IPS-18a (cell line): Measurements from ENCODE around the gene MAN1A2.

Source experiments
- H3K27ac ChIP-seq: one replicate; pipeline ENCODE4 v1.5.1; 2013; ENCODE audit warnings: low read length
- H3K27me3 ChIP-seq: one replicate; pipeline ENCODE4 v1.6.1; 2013; ENCODE audit warnings: mild to moderate bottlenecking, low read length; ENCODE audit not compliant: control insufficient read depth, insufficient read depth
- H3K36me3 ChIP-seq: one replicate; pipeline ENCODE4 v1.6.1; 2013; ENCODE audit warnings: low read depth, low read length; ENCODE audit not compliant: control insufficient read depth
- H3K4me1 ChIP-seq: one replicate; pipeline ENCODE4 v1.6.1; 2013; ENCODE audit warnings: low read depth, low read length; ENCODE audit not compliant: control insufficient read depth
- H3K4me3 ChIP-seq: one replicate; pipeline ENCODE4 v1.5.1; 2013; ENCODE audit warnings: low read length
- H3K9ac ChIP-seq: one replicate; pipeline ENCODE4 v1.6.1; 2013; ENCODE audit warnings: mild to moderate bottlenecking, low read length, moderate library complexity
- H3K9me3 ChIP-seq: one replicate; pipeline ENCODE4 v1.6.1; 2013; ENCODE audit warnings: low read depth, low read length; ENCODE audit not compliant: control insufficient read depth

Gene MAN1A2

DNA sequence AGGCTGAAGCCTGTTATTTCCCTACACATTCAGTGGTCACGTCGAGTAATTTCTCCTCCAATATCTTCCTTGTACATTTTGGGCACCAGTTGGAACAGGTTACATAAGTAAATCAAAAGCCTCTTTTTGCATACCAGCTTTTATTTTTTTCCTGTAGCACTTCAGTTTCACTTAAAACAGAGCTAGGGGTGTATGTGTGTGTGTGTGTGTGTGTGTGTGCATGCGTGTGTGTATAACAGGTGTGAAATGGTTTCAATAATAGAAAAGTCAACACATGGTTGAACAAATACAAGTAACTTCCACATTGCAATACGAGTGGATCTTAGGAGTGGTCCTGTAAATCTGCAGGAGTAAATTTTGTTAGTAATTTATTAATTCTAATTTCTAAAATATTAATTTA, 3.0 kb upstream of the MAN1A2 start:
- Histone ChIP-seq H3K9ac (no peak overlapping the region), H3K4me3 (no peak overlapping the region), H3K9me3 (no peaks in the 10 kb centered on the region), H3K27me3 (peaks cover 32% of the 10 kb centered on the region), H3K4me1 (peaks cover 18% of the 10 kb centered on the region), H3K36me3 (no peaks in the 10 kb centered on the region), H3K27ac (no peak overlapping the region)

DNA sequence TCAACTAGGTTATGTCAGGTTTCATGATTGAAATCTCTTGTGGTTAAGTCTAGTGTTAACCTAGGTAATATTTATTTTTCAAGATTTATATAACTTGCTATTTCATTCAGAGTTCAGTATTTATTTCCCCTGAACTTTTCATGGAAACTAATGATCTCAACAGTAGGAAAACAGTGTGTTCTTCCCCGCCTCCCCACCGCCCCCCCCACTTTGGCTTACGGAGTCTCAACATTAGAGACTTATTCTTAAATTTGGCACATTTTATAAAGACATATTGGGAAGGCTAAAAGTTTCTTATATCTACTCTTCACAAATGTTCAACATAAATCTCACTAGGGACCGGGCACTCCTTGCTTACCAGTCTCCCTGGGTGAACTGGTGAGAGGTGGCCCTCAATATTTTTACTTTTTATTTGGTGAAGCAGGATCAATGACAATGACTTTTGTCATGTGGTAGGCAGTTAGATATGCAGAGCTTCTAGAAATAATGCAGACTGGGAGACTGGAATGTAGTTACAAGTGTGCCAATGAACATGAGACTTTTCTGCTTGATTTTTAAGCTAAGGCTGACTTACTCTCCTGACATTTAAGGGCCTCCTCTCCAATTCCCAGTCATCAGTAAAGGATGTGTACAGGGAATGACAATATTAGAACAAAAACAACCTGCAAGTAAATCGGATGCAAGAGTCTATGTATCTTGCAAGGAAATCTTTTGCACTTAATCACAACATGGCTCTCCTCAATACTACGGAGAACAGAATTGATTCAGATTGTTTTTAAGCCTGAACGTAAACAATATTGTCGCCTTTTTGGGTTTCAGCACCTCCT, 1.7 kb upstream of the MAN1A2 start:
- Histone ChIP-seq H3K4me1 (peaks cover 25% of the 10 kb centered on the region), H3K9me3 (no peaks in the 10 kb centered on the region), H3K27me3 (peaks cover 32% of the 10 kb centered on the region), H3K27ac (no peak overlapping the region), H3K9ac (peak overlapping the region; percentile 78), H3K36me3 (no peaks in the 10 kb centered on the region), H3K4me3 (peak overlapping the region; percentile 86)

DNA sequence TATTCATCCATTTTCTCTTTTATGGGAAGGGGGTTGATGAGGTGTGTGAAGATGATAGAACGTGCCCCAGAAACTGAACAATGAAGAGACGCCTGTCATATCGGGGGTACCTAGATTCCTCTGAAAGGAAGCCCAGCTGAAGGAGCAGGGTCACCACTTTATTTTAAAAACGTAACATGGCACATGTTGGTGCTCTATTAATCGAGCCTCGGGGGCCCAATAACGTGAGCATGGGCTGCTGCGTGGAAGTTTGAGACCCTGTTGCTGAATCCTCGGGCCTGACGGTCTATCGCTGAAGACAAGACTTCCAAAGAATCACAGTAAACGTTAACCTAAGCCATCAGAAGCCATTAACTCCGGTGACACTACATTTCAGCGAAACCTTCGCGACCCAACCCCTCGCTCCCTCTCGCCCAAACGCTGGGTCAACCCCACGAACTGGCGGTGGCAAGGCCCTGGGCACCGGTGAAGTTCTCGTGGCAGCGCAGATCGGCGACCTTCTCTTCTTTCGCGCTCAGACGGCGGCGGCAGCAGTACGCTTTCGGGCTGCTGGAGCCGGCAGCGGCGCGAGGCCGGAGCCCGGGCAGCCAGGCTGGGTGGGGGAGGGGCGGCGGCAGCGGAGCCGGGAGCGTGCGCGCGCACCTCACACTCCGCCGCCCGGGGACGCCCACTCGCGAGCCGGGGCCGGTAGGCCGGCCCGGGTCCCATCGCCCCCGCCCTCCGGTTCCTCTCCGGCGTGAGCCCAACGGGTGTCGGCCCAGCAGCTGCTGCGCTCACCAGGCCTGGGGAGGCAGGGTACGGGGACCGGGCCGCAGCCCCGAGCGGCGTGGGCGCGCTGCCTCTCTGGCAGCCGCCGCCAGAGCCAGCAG, 838 bp upstream of the MAN1A2 start:
- Histone ChIP-seq H3K36me3 (no peaks in the 10 kb centered on the region), H3K4me1 (peaks cover 29% of the 10 kb centered on the region), H3K27ac (no peak overlapping the region), H3K9ac (peak overlapping the region; percentile 78), H3K4me3 (peak overlapping the region; percentile 86), H3K27me3 (peaks cover 32% of the 10 kb centered on the region), H3K9me3 (no peaks in the 10 kb centered on the region)

- Histone ChIP-seq H3K36me3 (no peaks in the 10 kb centered on the region), H3K4me1 (peaks cover 31% of the 10 kb centered on the region), H3K9ac (peak overlapping the region; percentile 78), H3K4me3 (peak overlapping the region; percentile 86), H3K27me3 (peaks cover 32% of the 10 kb centered on the region), H3K27ac (no peak overlapping the region), H3K9me3 (no peaks in the 10 kb centered on the region)
Observed at GRCh38 chr1:117368116-117369108, 1.2 kb downstream of the MAN1A2 start.

DNA sequence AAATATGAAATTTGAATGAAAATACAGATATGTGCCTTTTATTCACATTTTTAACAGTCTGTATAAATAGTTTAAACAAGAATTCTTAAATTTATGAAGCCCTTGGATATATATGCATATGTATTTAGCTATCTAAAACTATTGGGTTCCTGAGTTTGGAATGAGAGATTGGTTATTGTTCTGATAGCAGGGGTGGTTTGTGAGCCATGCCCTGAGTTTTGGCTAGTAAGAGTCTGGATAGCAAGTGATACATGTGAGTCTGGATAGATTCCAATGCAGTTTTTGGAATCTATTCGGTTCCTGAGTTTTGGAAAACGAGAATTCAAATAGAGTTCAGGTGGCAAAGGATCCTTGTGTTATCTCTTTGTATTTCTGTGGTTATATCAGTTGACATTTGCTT, 2.8 kb downstream of the MAN1A2 start:
- H3K27ac ChIP-seq: no peak overlapping the region
- H3K36me3 ChIP-seq: no peaks in the 10 kb centered on the region
- peak overlapping the region; percentile 86 for H3K4me3 ChIP-seq
- H3K4me1 ChIP-seq: peaks cover 31% of the 10 kb centered on the region
- H3K9ac ChIP-seq: no peak overlapping the region
- H3K9me3 ChIP-seq: no peaks in the 10 kb centered on the region
- peaks cover 31% of the 10 kb centered on the region for H3K27me3 ChIP-seq

- Histone ChIP-seq H3K27me3 (peaks cover 26% of the 10 kb centered on the region), H3K27ac (no peak overlapping the region), H3K9ac (no peak overlapping the region), H3K36me3 (no peaks in the 10 kb centered on the region), H3K4me1 (peaks cover 28% of the 10 kb centered on the region), H3K9me3 (no peaks in the 10 kb centered on the region), H3K4me3 (peak overlapping the region; percentile 86)
Observed at GRCh38 chr1:117370509-117370908, 3.3 kb downstream of the MAN1A2 start.

DNA sequence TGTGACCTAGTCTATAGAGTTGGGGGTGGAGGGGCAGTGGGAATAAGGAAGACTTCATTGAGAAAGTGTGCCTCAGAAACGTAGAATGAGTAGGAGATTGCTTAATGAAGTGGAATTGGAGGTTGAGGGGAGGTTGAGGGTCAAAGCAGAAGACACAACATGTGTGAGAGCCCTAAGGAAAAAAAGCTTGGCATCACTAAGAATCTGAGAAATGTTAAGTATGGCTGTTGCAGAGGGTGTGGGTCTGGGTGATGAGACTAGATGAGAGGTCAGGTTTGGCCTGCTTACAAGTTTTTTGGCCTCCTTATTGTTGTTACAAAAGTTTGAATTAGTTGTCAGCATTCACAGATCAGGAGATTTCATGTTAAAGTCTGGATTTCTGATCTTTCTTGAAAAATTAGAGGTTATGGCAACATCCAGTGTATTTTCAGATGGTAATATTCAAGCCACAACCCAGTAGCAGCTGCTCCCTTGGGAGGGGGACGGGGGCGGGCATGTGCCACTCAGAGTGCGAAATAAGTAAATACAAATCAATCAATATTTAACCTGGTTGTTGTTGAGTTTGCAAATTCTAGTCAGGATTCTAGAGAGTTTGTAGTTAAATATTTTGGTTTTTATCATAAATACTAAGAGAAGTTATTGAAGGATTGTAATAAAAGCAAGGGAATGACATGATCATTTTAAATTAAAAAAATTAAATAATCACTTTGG, 4.3 kb downstream of the MAN1A2 start:
- Histone ChIP-seq H3K27ac (no peak overlapping the region), H3K4me1 (peaks cover 22% of the 10 kb centered on the region), H3K4me3 (no peak overlapping the region), H3K9me3 (no peaks in the 10 kb centered on the region), H3K9ac (no peak overlapping the region), H3K36me3 (no peaks in the 10 kb centered on the region), H3K27me3 (peaks cover 18% of the 10 kb centered on the region)

GRCh38 chr1:117372863-117373412, 5.7 kb downstream of the MAN1A2 start:
- Histone ChIP-seq H3K27me3 (peaks cover 12% of the 10 kb centered on the region), H3K9ac (no peak overlapping the region), H3K4me1 (peaks cover 22% of the 10 kb centered on the region), H3K36me3 (no peaks in the 10 kb centered on the region), H3K27ac (no peak overlapping the region), H3K9me3 (no peaks in the 10 kb centered on the region), H3K4me3 (no peak overlapping the region)

- H3K9ac ChIP-seq: no peak overlapping the region
- H3K27ac ChIP-seq: no peak overlapping the region
Observed at GRCh38 chr1:117373932-117374331, 6.7 kb downstream of the MAN1A2 start.

DNA sequence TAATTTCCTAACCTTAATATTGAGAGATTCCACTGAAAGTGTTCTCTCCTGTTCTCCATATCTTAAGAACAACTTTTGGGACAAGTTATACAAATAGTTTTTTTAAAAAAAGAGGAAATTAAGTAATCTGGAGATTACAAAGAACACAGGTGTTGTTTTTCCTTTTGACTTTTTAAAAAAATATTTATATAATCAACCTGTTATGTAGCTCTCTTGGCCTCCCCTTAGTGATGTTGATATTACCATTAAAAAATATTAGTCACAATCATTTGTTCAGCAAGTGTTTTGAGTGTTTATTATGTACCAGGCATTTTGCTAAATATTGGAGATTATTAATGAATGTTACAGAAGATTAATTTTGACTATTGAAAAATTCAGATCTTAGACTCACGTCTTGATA, 8.1 kb downstream of the MAN1A2 start:
- no peaks in the 10 kb centered on the region for H3K9me3 ChIP-seq
- no peaks in the 10 kb centered on the region for H3K36me3 ChIP-seq
- H3K4me3 ChIP-seq: no peak overlapping the region
- H3K27ac ChIP-seq: no peak overlapping the region
- no peak overlapping the region for H3K9ac ChIP-seq
- no peaks in the 10 kb centered on the region for H3K27me3 ChIP-seq
- H3K4me1 ChIP-seq: peaks cover 5% of the 10 kb centered on the region

More at GRCh38 chr1:117373932-117374331, 6.7 kb downstream of the MAN1A2 start:
- Histone ChIP-seq H3K9me3 (no peaks in the 10 kb centered on the region), H3K4me1 (peaks cover 14% of the 10 kb centered on the region), H3K4me3 (no peak overlapping the region), H3K36me3 (no peaks in the 10 kb centered on the region), H3K27me3 (peaks cover 2% of the 10 kb centered on the region)
